K562 (cell line): ENCODE measurements around the gene FAAH. TPM values are rescaled to one million over a fixed set of nuclear protein-coding genes. Genes with fewer than 3 reads are reported as not detected.

Experiments
- BRCA1 ChIP-seq, 2 experiments: fragments of 450-650 bp in 1 of 2; sonication (generic) in 1 of 2; formaldehyde crosslinking in 1 of 2; IDR thresholded peaks; 2 replicates each; pipeline versions ENCODE4 v1.5.0 to v1.6.1; 2017 to 2020; ENCODE audit warnings: mild to moderate bottlenecking in 1 of 2, missing genetic modification reagents in 1 of 2
- CBFB ChIP-seq: sonication (generic); formaldehyde crosslinking; IDR thresholded peaks from 2 replicates; pipeline ENCODE4 v1.4.0; 2020; ENCODE audit warnings: mild to moderate bottlenecking, missing genetic modification reagents
- CEBPB ChIP-seq: fragments of 450-650 bp; IDR thresholded peaks from 2 replicates; pipeline ENCODE4 v1.6.1; 2016; ENCODE audit warnings: missing genetic modification characterization, missing compliant biosample characterization
- CREB5 ChIP-seq: fragments of 250-450 bp; sonication (Bioruptor Pico); IDR thresholded peaks from 2 replicates; pipeline ENCODE4 v1.5.0; 2020; ENCODE audit warnings: mild to moderate bottlenecking
- E2F3 ChIP-seq: fragments of 250-450 bp; sonication (Bioruptor Pico); IDR thresholded peaks from 2 replicates; pipeline ENCODE4 v1.4.0; 2020; ENCODE audit warnings: mild to moderate bottlenecking
- KHSRP ChIP-seq: fragments of 450-650 bp; IDR thresholded peaks from 2 replicates; pipeline ENCODE4 v1.6.1; 2017
- LEF1 ChIP-seq: fragments of 450-650 bp; IDR thresholded peaks from 2 replicates; pipeline ENCODE4 v1.6.1; 2016; ENCODE audit warnings: mild to moderate bottlenecking
- NR2F6 ChIP-seq: fragments of 450-650 bp; formaldehyde crosslinking; IDR thresholded peaks from 2 replicates; pipeline ENCODE4 v1.4.0; 2020; ENCODE audit warnings: mild to moderate bottlenecking
- PHF21A ChIP-seq: fragments of 450-650 bp; IDR thresholded peaks from 2 replicates; pipeline ENCODE4 v1.6.1; 2017; ENCODE audit warnings: low read depth, borderline replicate concordance
- RBM22 ChIP-seq: fragments of 200-400 bp; formaldehyde crosslinking; IDR thresholded peaks from 2 replicates; pipeline ENCODE4 v1.6.1; 2018; ENCODE audit warnings: low read length, low read depth; ENCODE audit not compliant: poor library complexity, severe bottlenecking
- SAP30 ChIP-seq: fragments of 200-600 bp; sonication (generic); IDR thresholded peaks from 2 replicates; pipeline ENCODE4 v1.6.1; 2012; ENCODE audit warnings: borderline replicate concordance, low read depth, mild to moderate bottlenecking, moderate library complexity, low read length, control low read depth, inconsistent platforms; ENCODE audit not compliant: insufficient read depth, poor library complexity, severe bottlenecking
- SMARCE1 ChIP-seq: fragments of 450-650 bp; IDR thresholded peaks from 2 replicates; pipeline ENCODE4 v1.7.1; 2016; ENCODE audit warnings: mild to moderate bottlenecking
- SMC3 ChIP-seq: conservative IDR thresholded peaks from 2 replicates; pipeline ENCODE4 v1.6.1; 2011; ENCODE audit warnings: low read depth, low read length, improper control_type of control experiment; ENCODE audit not compliant: insufficient read depth
- SRF ChIP-seq, 2 experiments: fragments of 250-450, 450-650 bp in 1 of 2; sonication (Bioruptor Pico) in 1 of 2; sonication (generic) in 1 of 2; formaldehyde crosslinking; IDR thresholded peaks; 2 replicates each; pipeline versions ENCODE4 v1.5.0 to v1.5.1; 2020 to 2022; ENCODE audit warnings: mild to moderate bottlenecking in 1 of 2, missing genetic modification reagents in 1 of 2
- STAG1 ChIP-seq: sonication (generic); formaldehyde crosslinking; IDR thresholded peaks from 2 replicates; pipeline ENCODE4 v1.5.0; 2020; ENCODE audit warnings: missing genetic modification reagents, borderline replicate concordance
- TAF1 ChIP-seq: IDR thresholded peaks from 2 replicates; pipeline ENCODE4 v1.6.1; 2011; ENCODE audit warnings: mild to moderate bottlenecking, low read length, moderate library complexity; ENCODE audit not compliant: insufficient read depth, control insufficient read depth, severe bottlenecking; ENCODE audit errors: extremely low read depth
- TGIF2 ChIP-seq: sonication (generic); formaldehyde crosslinking; IDR thresholded peaks from 2 replicates; pipeline ENCODE4 v1.8.1; 2022; ENCODE audit warnings: mild to moderate bottlenecking, missing genetic modification reagents, moderate library complexity
- TSHZ1 ChIP-seq: fragments of 250-450 bp; sonication (Bioruptor Pico); IDR thresholded peaks from 2 replicates; pipeline ENCODE4 v1.4.0; 2020; ENCODE audit warnings: mild to moderate bottlenecking, moderate library complexity
- XRCC5 ChIP-seq: fragments of 200-400 bp; formaldehyde crosslinking; IDR thresholded peaks from 2 replicates; pipeline ENCODE4 v1.6.1; 2017; ENCODE audit warnings: low read depth, mild to moderate bottlenecking, low read length
- ZFP36 ChIP-seq: fragments of 150-350 bp; IDR thresholded peaks from 2 replicates; pipeline ENCODE4 v1.6.1; 2018; ENCODE audit warnings: low read length, low read depth; ENCODE audit not compliant: partially characterized antibody
- ZNF354B ChIP-seq: fragments of 250-450 bp; sonication (Bioruptor Pico); IDR thresholded peaks from 2 replicates; pipeline ENCODE4 v1.4.0; 2020
- ZNF584 ChIP-seq: fragments of 200-800 bp; sonication (Bioruptor generic); IDR thresholded peaks from 2 replicates; pipeline ENCODE4 v1.6.1; 2016; ENCODE audit warnings: low read depth, mild to moderate bottlenecking, missing genetic modification characterization, missing compliant biosample characterization
- ZNF764 ChIP-seq: fragments of 250-450 bp; sonication (Bioruptor Pico); IDR thresholded peaks from 2 replicates; pipeline ENCODE4 v1.4.0; 2020; ENCODE audit warnings: low read depth, mild to moderate bottlenecking, moderate library complexity
- polyA plus RNA-seq, 8 experiments: library from polyadenylated mRNA; depleted of rRNA in 4 of 8; stranded (reverse) in 5 of 8; unstranded in 3 of 8; fragments of >200 nt; fragmentation: Nextera tagmentation in 2 of 8; fragmentation: Illumina TruSeq in 1 of 8; extraction: Ambion mirVana in 2 of 8; extraction: Trizol in 1 of 8; gene quantifications; 2 replicates each; pipeline versions ENCODE4 v1.2.1 to v1.2.3, GENCODE V29; 2011 to 2014; ENCODE audit warnings: inconsistent platforms in 1 of 8, missing spikeins in 1 of 8
- total RNA-seq, 7 experiments: library from RNA; depleted of rRNA in 6 of 7; stranded (reverse); fragments of >200 nt in 6 of 7; fragmentation: Illumina TruSeq in 2 of 7; extraction: Trizol in 2 of 7; gene quantifications; 2 replicates each; pipeline versions ENCODE4 v1.2.1 to v1.2.3, GENCODE V29; 2011 to 2021; ENCODE audit warnings: low replicate concordance in 1 of 7
- TF ChIP-seq, protein P1 (sequence below): fragments of 200-400 bp; formaldehyde crosslinking; IDR thresholded peaks from 2 replicates; pipeline ENCODE4 v1.6.1; 2017; ENCODE audit warnings: mild to moderate bottlenecking, low read depth, low read length, moderate library complexity

The FAAH gene
- total and polyA plus RNA-seq, 9 of the 15 experiments (the other 6 are each of a cell fraction or from before 2014, with no cell fraction given): 0.06 to 1.1 (median 0.32) TPM

DNA sequence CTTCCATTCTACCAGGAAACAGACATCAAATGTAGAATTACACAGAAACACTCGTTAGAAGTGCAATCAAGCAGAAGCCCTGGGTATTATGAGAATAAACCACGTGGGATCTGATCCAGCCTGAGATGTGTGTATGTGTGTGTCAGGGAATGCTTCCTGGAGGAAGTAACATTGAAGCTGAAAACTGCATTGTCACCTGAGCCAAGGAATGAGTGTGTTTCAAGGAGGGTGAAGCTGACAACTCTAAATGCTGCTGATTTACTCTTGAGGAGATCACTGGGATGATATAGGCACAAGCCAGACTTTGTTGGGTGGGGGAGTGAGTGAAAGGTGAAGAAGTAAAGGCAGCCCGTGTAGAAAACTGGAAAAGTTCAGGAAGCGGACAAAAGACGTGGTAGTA is 27.6 kb downstream of the FAAH start (continued):
- no peak for TF ChIP-seq SAP30
- TF ChIP-seq TGIF2 (CRISPR knock-in tag): no peak
- no peak for TF ChIP-seq STAG1 (CRISPR knock-in tag)
- TF ChIP-seq ZNF584 (CRISPR knock-in tag): no peak
- peak; percentile 25; the same call in 1 of the 2 replicates for TF ChIP-seq LEF1
- TF ChIP-seq, protein P1, sequence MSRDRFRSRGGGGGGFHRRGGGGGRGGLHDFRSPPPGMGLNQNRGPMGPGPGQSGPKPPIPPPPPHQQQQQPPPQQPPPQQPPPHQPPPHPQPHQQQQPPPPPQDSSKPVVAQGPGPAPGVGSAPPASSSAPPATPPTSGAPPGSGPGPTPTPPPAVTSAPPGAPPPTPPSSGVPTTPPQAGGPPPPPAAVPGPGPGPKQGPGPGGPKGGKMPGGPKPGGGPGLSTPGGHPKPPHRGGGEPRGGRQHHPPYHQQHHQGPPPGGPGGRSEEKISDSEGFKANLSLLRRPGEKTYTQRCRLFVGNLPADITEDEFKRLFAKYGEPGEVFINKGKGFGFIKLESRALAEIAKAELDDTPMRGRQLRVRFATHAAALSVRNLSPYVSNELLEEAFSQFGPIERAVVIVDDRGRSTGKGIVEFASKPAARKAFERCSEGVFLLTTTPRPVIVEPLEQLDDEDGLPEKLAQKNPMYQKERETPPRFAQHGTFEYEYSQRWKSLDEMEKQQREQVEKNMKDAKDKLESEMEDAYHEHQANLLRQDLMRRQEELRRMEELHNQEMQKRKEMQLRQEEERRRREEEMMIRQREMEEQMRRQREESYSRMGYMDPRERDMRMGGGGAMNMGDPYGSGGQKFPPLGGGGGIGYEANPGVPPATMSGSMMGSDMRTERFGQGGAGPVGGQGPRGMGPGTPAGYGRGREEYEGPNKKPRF: no peak
- TF ChIP-seq ZNF354B (CRISPR knock-in tag): no peak
- no peak for TF ChIP-seq RBM22
- TF ChIP-seq SMARCE1: peak; percentile 71; the same call in 1 of the 2 replicates
- TF ChIP-seq ZFP36: peak; percentile 99
- TF ChIP-seq PHF21A: no peak
- no peak for TF ChIP-seq SRF (CRISPR knock-in tag; IDR thresholded peaks at IDR 0.05)
- TF ChIP-seq CEBPB (tag): no peak
- no peak for TF ChIP-seq BRCA1 (IDR thresholded peaks at IDR 0.05)
- TF ChIP-seq BRCA1 (CRISPR knock-in tag; IDR thresholded peaks at IDR 0.05): no peak
- no peak for TF ChIP-seq TSHZ1
- no peak for TF ChIP-seq E2F3 (CRISPR knock-in tag)
- TF ChIP-seq ZNF764 (CRISPR knock-in tag): no peak
- TF ChIP-seq TAF1: no peak
- no peak for TF ChIP-seq CBFB
- TF ChIP-seq KHSRP: no peak
- TF ChIP-seq CREB5 (CRISPR knock-in tag): no peak
- no peak for TF ChIP-seq XRCC5
- TF ChIP-seq NR2F6: no peak
- no peak for TF ChIP-seq SMC3
